NB4 (cell line): ENCODE measurements around the gene HSPB7.
"Not testable (repeated sequence)": the region's sequence is repeated elsewhere in the genome, so short reads cannot be mapped to it uniquely, and the experiment has no call there.

Source experiments
- DNase-seq: peaks from one replicate; pipeline ENCODE4 v3.0.0; 2010; ENCODE audit warnings: low read depth
- H3K4me3 ChIP-seq: one replicate; pipeline ENCODE4 v1.5.1; 2011; ENCODE audit warnings: mild to moderate bottlenecking, low read depth, low read length, moderate library complexity
- CTCF ChIP-seq: IDR thresholded peaks from one replicate; pipeline ENCODE4 v1.5.1; 2012; ENCODE audit warnings: low read depth, low read length
- MAX ChIP-seq: IDR thresholded peaks from 2 replicates; pipeline ENCODE4 v1.6.1; 2011; ENCODE audit warnings: low read depth, low read length
- MYC ChIP-seq: IDR thresholded peaks from 2 replicates; pipeline ENCODE4 v1.6.1; 2011; ENCODE audit warnings: low read depth, low read length
- POLR2A ChIP-seq: IDR thresholded peaks from 2 replicates; pipeline ENCODE4 v1.6.1; 2011; ENCODE audit warnings: mild to moderate bottlenecking; ENCODE audit not compliant: insufficient read length; ENCODE audit errors: extremely low read depth

HSPB7 gene

DNA sequence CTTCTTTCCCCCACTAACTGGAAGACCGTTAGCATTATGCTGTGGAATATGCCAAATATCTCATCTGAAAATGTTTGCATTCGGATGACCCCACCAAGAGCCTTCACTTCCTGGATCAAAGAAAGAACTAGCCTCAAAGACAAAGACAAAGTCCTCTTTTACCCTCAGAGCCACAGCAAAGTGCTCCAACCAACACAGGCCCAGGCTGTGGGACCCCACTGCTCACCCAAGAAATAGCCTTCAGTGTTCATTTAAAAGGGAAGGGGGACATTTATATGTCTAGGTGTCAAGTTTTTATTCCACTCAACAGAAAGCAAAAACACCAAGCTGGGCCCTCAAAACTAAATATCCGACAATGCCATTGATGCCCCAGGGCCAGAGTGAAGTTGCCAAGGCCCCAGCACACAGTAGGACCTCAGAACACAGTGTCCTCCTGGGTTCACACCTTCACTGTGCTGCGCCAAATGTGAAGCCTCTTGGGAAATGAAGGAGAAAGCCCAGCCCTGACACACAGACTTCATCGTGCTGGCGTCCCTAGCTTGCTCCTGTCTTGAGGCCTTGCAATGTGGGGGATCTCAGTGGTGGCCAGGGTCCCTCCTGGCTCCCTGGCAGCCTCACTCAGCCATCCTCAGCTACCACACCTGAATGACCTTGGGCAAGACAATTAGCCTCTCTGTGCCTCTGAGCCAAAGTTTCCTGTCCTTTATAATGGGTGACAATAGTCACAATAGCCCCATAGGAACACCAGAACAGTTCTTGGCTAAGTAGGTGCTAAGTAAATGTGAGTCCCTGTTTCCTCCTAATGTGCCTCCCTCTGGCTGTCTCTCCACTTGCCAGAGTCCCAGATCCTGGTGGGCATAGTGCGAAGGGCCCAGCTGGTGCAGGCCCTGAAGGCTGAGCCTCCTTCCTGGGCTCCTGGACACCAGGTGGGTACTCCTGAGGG, 37.0 kb upstream of the HSPB7 start:
- DNase-seq = no peak
- TF ChIP-seq CTCF (no peak), MYC (no peak), POLR2A (no peak), MAX (no peak)
- no peak overlapping the region for H3K4me3 ChIP-seq

DNA sequence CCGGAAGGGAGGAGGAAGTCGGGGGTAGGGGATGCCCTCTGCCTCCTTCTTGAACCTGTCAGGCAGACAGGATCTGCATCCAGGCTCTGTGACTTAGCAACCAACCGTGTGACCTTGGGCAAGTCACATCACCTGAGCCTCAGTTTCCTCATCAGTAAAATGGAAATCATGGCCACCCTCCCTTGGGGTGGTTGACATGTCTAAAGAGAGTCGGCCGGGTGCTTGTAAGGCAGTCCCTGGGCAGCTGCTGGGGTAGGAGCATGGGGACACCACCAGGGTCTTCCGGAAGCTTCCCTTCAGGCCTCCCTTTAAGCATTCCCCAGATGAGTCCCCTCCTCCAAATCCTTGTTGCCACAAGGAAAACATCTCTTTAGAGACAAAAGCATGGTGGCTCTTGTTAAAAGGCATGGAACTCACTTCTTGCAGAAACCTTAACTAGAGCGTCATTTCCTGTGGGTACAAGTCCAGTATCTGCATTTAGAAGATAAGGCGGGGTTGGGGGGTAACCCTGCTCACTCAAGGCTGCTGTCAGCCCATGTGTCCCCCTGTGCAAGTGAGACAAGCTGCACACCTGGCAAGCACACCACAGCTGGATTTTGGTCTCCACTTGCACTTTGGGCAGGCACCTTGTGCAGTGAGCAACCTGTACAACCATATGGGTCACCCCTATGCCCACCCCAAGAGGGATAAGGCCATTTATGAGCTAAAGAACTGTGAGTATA, 36.1 kb upstream of the HSPB7 start:
- no peak for DNase-seq
- TF ChIP-seq CTCF = no peak
- TF ChIP-seq MYC = no peak
- no peak for TF ChIP-seq POLR2A
- no peak for TF ChIP-seq MAX
- no peak overlapping the region for H3K4me3 ChIP-seq

- not testable (repeated sequence) for H3K4me3 ChIP-seq, DNase-seq
Measured at GRCh38 chr1:16051949-16052348, 34.1 kb upstream of the HSPB7 start.

GRCh38 chr1:16051039-16051438, 33.2 kb upstream of the HSPB7 start:
- TF ChIP-seq CTCF = no peak
- TF ChIP-seq MYC = no peak
- TF ChIP-seq MAX = no peak
- no peak for TF ChIP-seq POLR2A
- no peak for DNase-seq
- no peak overlapping the region for H3K4me3 ChIP-seq

DNA sequence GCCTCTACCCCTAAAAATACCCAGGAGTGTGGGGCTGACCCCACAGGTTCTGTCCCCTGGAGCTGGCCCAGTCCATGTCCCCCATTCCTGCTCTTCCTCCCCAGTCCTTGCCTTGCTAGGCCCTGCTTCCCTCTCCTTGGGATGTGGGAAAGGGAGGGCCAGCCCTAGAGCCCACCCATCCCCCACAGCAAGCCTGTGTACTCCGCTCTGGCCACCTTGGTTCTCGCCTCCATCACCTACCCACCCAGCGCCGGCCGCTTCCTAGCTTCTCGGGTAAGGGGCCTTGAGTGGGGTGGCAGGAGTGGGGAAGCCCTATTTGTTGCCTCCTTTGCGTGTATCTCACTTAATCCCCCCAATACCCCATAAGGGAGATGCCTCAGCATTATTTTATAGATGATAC, 32.5 kb upstream of the HSPB7 start:
- no peak overlapping the region for H3K4me3 ChIP-seq
- DNase-seq = no peak
- no peak for TF ChIP-seq CTCF
- TF ChIP-seq POLR2A = no peak
- TF ChIP-seq MYC = no peak
- TF ChIP-seq MAX = no peak

DNA sequence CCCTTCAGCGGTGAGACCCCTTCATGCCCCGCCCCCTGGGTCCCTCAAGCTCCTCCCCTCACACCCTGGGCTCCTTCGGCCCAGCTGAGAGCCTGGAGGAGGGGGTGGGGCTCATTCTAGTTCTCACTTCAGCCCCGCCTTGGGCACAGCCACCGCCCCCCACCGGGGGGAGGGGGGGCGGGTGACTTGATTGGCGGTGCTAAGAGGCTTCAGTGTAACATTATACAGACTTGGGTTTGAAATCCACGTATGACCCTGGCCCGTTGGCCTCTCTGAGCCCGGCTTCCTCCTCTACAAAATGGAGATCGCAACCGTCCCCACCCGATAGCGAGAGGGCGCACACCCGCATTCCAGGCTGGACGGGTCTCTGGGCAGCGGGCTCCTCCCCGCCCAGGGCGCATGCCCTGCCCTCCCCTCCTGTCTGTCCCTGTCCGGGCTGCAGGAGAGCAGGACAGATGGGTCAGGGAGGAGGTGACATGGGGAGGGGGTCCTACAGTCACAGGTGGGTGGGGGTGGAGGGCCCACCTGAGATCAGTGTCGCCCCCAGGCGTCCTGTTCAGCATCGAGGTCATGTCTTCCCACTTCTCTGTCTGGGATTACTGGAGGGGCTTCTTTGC, 30.8 kb upstream of the HSPB7 start:
- TF ChIP-seq MAX (no peak), MYC (no peak), POLR2A (no peak), CTCF (no peak)
- no peak overlapping the region for H3K4me3 ChIP-seq
- DNase-seq = peak; percentile 30
